Astrocyte (in vitro differentiated cells and primary cell): ENCODE results near the gene CCDC120. TPM values are rescaled to one million over a fixed set of nuclear protein-coding genes. Genes with fewer than 3 reads are reported as not detected.

Experiments used
- DNase-seq: peaks from one replicate; pipeline ENCODE4 v3.0.0-alpha.2; 2010; ENCODE audit warnings: low read depth
- FAIRE-seq: peaks from 2 replicates; lab custom pipeline; 2011; peaks lifted over from hg19 to GRCh38; lab: Jason Lieb, UNC
- H2AFZ ChIP-seq: 2 replicates; pipeline ENCODE4 v1.6.0; 2012; ENCODE audit warnings: low read depth, low read length, inconsistent platforms
- H3K27ac ChIP-seq: 2 replicates; pipeline ENCODE4 v1.5.1; 2011; ENCODE audit warnings: low read depth, low read length, inconsistent platforms
- H3K27me3 ChIP-seq: 2 replicates; pipeline ENCODE4 v1.6.0; 2011; ENCODE audit warnings: low read length, inconsistent platforms; ENCODE audit not compliant: insufficient read depth
- H3K36me3 ChIP-seq: 2 replicates; pipeline ENCODE4 v1.5.1; 2011; ENCODE audit warnings: low read length, inconsistent platforms; ENCODE audit not compliant: insufficient read depth
- H3K4me1 ChIP-seq: 2 replicates; pipeline ENCODE4 v1.5.1; 2011; ENCODE audit warnings: low read length, inconsistent platforms; ENCODE audit not compliant: insufficient read depth
- H3K4me2 ChIP-seq: 2 replicates; pipeline ENCODE4 v1.6.0; 2012; ENCODE audit warnings: low read length, inconsistent platforms
- H3K4me3 ChIP-seq: 2 replicates; pipeline ENCODE4 v1.5.1; 2011; ENCODE audit warnings: low read depth, mild to moderate bottlenecking, low read length, inconsistent platforms; ENCODE audit not compliant: insufficient read depth
- H3K79me2 ChIP-seq: 2 replicates; pipeline ENCODE4 v1.6.0; 2012; ENCODE audit warnings: mild to moderate bottlenecking, low read length, inconsistent platforms; ENCODE audit not compliant: insufficient read depth
- H3K9ac ChIP-seq: 2 replicates; pipeline ENCODE4 v1.6.0; 2012; ENCODE audit warnings: mild to moderate bottlenecking, low read length, inconsistent platforms
- H3K9me3 ChIP-seq: 2 replicates; pipeline ENCODE4 v1.5.1; 2012; ENCODE audit warnings: low read depth, mild to moderate bottlenecking, low read length, inconsistent platforms; ENCODE audit not compliant: insufficient read depth
- H4K20me1 ChIP-seq: 2 replicates; pipeline ENCODE4 v1.6.0; 2012; ENCODE audit warnings: low read length, inconsistent platforms; ENCODE audit not compliant: insufficient read depth
- H3K27ac Mint-ChIP-seq: one replicate; pipeline ENCODE4 v1.8.0; 2021; ENCODE audit warnings: mild to moderate bottlenecking, mixed read lengths; ENCODE audit not compliant: unreplicated experiment
- H3K27me3 Mint-ChIP-seq: one replicate; pipeline ENCODE4 v1.8.0; 2021; ENCODE audit warnings: low read depth, mixed read lengths; ENCODE audit not compliant: unreplicated experiment
- H3K36me3 Mint-ChIP-seq: one replicate; pipeline ENCODE4 v1.8.0; 2021; ENCODE audit warnings: low read depth, mixed read lengths; ENCODE audit not compliant: unreplicated experiment
- H3K4me1 Mint-ChIP-seq: one replicate; pipeline ENCODE4 v1.8.0; 2021; ENCODE audit warnings: low read depth, mixed read lengths; ENCODE audit not compliant: unreplicated experiment
- H3K4me3 Mint-ChIP-seq: one replicate; pipeline ENCODE4 v1.8.0; 2021; ENCODE audit warnings: mild to moderate bottlenecking, moderate library complexity, mixed read lengths; ENCODE audit not compliant: unreplicated experiment
- H3K9me3 Mint-ChIP-seq: one replicate; pipeline ENCODE4 v1.8.0; 2021; ENCODE audit warnings: mild to moderate bottlenecking, mixed read lengths; ENCODE audit not compliant: unreplicated experiment
- EZH2 ChIP-seq: IDR thresholded peaks from 2 replicates; pipeline ENCODE4 v1.6.1; 2012; ENCODE audit warnings: mild to moderate bottlenecking, low read length, inconsistent platforms; ENCODE audit not compliant: insufficient read depth
- total RNA-seq: library from RNA; stranded (reverse); gene quantifications from 2 replicates; pipeline ENCODE4 v1.2.1, GENCODE V29; 2021
- TF ChIP-seq, protein P1 (sequence below): IDR thresholded peaks from 2 replicates; pipeline ENCODE4 v1.5.1; 2011; ENCODE audit warnings: low read depth, mild to moderate bottlenecking, inconsistent platforms, low read length, moderate library complexity; ENCODE audit not compliant: insufficient read depth

The CCDC120 gene
- total RNA-seq, 1 donor from 2014 or later: 8.2 TPM

DNA sequence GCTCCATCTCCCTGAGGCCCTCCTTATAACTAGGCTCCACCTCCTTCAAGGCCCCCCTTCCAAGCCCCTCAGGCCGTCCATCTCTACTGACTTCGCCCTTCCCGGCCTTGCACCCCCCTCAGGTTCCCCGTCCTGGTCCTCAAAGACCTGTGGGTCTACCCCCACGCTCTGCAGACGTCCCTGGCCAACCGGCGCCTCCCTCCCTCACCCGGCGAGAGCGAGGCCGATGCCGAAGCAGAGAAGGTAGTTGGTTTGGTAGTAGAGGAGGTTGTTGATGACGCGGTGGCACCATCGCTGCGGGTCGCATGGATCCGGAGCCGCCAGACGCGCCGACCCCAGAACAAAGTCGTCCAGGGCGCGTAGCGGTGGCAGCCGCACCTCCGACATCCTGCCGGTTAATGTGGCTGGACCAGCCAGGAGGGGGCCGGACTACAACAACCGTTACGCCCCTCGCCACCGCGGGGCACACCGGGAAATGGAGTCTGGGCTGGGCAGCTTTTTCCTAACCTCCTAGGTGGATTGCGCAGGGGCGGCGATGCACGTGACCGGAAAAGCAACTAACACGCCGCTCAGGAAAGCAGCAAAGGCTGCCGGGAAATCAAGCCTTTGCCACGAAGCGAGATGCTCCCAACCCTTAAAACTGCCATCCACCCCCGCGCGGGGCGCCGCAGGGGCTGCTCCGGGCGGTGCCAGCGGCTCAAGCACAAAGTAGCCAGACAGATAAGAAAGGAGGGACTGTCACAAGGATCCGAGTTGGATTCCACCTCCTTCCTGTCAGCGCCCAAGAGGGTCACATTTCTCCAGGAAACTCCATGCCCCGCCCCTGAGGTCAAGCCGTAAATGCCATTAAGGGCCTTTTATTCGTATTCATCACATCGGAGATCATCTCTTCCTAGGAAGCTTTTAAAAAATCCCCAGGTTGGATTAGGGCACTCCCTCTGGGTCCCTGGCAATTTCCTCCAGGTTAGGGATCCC is 15.1 kb downstream of the CCDC120 start, which contains the start of gene PRAF2:
TSS of gene PRAF2 (minus strand) at position 402 of the 975 bp plus-strand sequence. CDS start at position 387, 15 bp downstream.
- FAIRE-seq (peak; percentile 90), DNase-seq (peak; percentile 80)
- H3K4me1 ChIP-seq: peaks cover 10% of the 10 kb centered on the region
- Mint-ChIP-seq H3K36me3 (peaks cover 2% of the 10 kb centered on the region), H3K9me3 (no peaks in the 10 kb centered on the region), H3K27me3 (no peaks in the 10 kb centered on the region), H3K27ac (peak within 1 kb of the TSS; percentile 62), H3K4me3 (peak within 1 kb of the TSS; percentile 89), H3K4me1 (peaks cover 4% of the 10 kb centered on the region)
- H3K9me3 ChIP-seq: no peaks in the 10 kb centered on the region
- TF ChIP-seq, protein P1, sequence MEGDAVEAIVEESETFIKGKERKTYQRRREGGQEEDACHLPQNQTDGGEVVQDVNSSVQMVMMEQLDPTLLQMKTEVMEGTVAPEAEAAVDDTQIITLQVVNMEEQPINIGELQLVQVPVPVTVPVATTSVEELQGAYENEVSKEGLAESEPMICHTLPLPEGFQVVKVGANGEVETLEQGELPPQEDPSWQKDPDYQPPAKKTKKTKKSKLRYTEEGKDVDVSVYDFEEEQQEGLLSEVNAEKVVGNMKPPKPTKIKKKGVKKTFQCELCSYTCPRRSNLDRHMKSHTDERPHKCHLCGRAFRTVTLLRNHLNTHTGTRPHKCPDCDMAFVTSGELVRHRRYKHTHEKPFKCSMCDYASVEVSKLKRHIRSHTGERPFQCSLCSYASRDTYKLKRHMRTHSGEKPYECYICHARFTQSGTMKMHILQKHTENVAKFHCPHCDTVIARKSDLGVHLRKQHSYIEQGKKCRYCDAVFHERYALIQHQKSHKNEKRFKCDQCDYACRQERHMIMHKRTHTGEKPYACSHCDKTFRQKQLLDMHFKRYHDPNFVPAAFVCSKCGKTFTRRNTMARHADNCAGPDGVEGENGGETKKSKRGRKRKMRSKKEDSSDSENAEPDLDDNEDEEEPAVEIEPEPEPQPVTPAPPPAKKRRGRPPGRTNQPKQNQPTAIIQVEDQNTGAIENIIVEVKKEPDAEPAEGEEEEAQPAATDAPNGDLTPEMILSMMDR: no peak
- no peak for TF ChIP-seq EZH2
- peaks cover 21% of the 10 kb centered on the region for H4K20me1 ChIP-seq
- no peak within 1 kb of the TSS for H2AFZ ChIP-seq
- no peaks in the 10 kb centered on the region for H3K27me3 ChIP-seq
- peak within 1 kb of the TSS; percentile 85 for H3K9ac ChIP-seq
- H3K79me2 ChIP-seq: peaks cover 29% of the 10 kb centered on the region
- peak within 1 kb of the TSS; percentile 71 for H3K4me3 ChIP-seq
- H3K27ac ChIP-seq: peak within 1 kb of the TSS; percentile 47
- H3K36me3 ChIP-seq: no peaks in the 10 kb centered on the region
- H3K4me2 ChIP-seq: peak within 1 kb of the TSS; percentile 95

DNA sequence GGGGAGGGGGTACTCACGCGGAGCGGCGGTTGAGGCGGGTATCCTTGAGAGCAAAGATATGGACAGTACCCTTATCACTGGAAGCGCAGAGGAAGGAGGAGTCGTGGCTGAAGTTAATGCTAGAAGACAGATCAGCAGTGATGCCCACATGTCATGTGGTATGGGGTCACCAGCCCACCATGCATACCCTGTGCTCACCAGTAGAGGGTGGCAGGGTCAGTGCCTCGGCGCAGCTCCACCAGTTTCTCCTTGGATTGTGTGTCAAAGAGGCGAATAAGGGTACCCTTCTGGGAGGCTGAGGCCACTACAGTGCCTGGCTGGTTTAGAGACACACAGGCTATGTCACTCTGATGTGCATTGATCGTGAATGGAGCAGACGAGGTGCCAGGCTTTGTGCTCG is 16.5 kb downstream of the CCDC120 start:
- Histone ChIP-seq H3K27ac (no peak overlapping the region), H3K4me1 (peaks cover 11% of the 10 kb centered on the region), H4K20me1 (peaks cover 21% of the 10 kb centered on the region), H3K4me3 (no peak overlapping the region), H3K79me2 (peaks cover 35% of the 10 kb centered on the region), H3K27me3 (no peaks in the 10 kb centered on the region), H3K9ac (no peak overlapping the region), H3K9me3 (no peaks in the 10 kb centered on the region), H3K4me2 (no peak overlapping the region), H2AFZ (no peak overlapping the region), H3K36me3 (no peaks in the 10 kb centered on the region)
- FAIRE-seq: no peak
- no peak overlapping the region for H3K4me3 Mint-ChIP-seq
- peaks cover 4% of the 10 kb centered on the region for H3K4me1 Mint-ChIP-seq
- no peaks in the 10 kb centered on the region for H3K9me3 Mint-ChIP-seq
- H3K27me3 Mint-ChIP-seq: no peaks in the 10 kb centered on the region
- peaks cover 2% of the 10 kb centered on the region for H3K36me3 Mint-ChIP-seq
- no peak for TF ChIP-seq EZH2
- TF ChIP-seq, protein P1: no peak
- no peak for DNase-seq
- H3K27ac Mint-ChIP-seq: no peak overlapping the region
